GM12872 (cell line): ENCODE results near the gene IDH3A.

Source experiments
- TF ChIP-seq, protein P1 (sequence below): IDR thresholded peaks from 3 replicates; pipeline ENCODE4 v1.5.1; 2011; ENCODE audit warnings: low read depth, mild to moderate bottlenecking, low read length, moderate library complexity; ENCODE audit not compliant: insufficient read depth

IDH3A gene

DNA sequence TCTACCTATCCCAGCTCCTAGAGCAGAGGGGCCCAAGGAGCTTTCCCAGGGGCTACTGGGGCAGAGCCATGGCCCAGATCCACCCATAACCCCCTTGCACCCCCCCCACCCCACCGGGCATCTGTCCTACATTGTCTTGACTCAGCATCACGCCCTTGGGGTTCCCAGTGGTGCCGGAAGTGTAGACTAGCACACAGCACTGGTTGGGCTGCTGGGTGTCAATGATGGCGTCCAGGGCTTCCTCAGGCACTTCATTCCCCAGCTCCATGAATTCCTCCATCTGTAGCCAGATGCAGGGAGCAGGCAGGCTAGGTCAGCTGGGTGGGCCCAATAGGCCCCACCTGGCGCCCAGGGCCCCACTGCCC is 33.2 kb downstream of the IDH3A start:
- TF ChIP-seq, protein P1, sequence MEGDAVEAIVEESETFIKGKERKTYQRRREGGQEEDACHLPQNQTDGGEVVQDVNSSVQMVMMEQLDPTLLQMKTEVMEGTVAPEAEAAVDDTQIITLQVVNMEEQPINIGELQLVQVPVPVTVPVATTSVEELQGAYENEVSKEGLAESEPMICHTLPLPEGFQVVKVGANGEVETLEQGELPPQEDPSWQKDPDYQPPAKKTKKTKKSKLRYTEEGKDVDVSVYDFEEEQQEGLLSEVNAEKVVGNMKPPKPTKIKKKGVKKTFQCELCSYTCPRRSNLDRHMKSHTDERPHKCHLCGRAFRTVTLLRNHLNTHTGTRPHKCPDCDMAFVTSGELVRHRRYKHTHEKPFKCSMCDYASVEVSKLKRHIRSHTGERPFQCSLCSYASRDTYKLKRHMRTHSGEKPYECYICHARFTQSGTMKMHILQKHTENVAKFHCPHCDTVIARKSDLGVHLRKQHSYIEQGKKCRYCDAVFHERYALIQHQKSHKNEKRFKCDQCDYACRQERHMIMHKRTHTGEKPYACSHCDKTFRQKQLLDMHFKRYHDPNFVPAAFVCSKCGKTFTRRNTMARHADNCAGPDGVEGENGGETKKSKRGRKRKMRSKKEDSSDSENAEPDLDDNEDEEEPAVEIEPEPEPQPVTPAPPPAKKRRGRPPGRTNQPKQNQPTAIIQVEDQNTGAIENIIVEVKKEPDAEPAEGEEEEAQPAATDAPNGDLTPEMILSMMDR: no peak

DNA sequence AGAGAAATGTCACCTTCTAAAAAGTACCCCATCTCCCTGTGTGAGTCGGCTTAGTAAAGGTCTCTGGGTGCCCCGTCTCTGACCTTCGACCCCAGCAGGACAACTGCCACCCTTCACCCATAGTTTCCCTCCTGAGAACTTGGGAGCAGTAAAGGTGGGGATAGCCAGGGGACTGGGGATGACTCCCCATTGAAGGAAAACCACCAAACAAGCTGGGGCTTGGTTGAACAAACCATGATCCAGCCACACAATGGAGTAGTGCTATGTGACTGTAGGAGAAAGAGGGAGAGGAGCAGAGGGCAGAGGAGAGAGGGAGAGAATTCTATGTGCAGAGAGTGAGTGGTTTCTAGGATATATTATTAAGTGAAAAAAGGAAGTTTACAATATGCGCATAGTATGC is 33.7 kb downstream of the IDH3A start:
- TF ChIP-seq, protein P1: no peak

DNA sequence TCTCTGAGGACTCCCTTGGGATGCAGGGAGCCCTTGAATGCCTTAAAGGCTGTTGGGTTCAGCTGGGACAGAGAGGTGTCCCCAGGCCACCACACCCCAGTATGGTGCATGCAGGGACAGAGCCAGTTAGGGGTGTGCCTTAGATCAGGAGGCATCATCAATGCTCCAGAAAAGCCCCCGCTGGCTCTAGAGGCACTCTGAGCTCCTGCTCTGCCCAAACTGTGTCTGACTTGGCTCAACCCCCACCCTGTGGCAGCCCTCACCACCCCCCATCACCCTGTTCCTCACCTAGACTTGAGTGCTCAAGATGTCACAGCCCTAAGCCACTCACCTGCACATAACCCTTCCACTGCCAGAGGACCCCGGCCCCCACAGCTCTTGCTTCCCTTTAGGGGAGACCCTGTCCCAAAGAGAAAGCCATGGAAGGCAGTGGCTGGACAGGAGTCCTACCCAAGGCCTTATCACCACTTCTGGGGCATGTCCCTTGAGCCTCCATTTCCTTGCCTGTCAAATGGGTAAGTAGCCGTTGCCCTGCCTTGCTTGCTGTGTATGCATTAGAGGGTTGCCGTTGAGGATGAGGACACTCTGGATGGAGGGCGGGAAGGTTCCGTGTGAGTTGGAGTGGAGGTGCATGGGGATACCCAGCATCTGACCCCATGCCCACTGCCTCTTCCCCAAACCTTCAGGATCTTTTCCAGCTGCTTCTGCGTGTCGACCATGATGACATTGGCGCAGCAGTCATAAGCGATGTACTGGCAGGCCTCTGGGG is 43.8 kb downstream of the IDH3A start:
- TF ChIP-seq, protein P1: no peak

DNA sequence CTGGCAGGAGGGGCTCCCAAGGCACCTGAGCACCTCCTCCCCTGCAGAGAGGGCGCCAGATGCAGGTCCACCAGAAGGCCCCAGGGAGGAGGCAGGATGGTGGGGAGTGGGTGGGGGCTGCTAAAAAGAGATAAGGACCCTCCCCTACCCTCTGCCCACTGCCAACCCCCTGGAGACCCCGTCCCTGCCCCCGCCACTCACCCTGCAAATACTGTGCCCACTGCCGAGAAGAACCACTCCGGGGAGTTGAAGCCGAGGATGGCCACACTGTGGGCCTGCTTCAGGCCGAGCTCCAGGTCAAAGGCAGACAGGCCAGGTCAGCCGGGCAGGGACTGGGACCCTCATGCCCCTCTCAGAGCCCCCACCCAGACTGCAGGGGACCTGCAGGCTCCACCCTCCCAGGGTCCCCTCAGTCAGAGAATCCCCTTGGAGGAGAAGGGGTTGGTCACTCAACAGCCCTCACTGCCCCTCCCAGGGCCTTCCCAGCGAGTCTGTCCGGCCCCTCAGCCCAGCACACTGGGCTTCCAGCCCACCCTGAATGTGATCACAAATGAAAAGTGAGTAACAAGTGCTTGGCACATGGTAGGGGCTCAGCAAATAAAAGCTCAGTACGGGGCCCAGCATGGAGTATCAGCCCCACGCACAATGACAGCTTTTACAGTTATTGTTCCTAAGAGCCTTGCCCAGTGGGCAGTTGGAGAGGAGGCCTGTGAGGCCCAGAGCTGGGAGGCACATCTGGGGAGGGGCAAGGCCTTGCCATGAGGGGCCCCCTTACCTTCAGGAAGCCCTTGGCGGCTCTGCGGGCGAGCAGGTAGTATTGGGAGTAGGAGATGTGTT is 44.8 kb downstream of the IDH3A start:
- TF ChIP-seq, protein P1: no peak

DNA sequence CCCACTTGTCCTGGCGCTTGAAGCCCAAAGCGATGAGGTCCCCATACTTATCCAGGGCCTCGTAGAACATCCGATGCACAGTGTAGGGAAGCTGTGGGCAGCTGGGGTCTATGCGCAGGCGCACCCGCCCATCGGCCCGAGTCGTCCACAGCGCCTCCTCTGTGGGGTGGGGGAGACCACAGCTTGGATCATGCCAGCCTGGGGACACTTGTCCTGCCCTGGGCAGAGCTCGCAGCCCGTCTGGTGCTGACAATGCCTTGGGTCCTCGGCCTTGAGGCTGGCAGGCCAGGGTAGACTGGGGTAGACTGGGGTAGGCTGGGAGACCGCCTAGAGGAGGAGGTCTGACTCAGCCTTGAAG is 45.4 kb downstream of the IDH3A start:
- TF ChIP-seq, protein P1: no peak

DNA sequence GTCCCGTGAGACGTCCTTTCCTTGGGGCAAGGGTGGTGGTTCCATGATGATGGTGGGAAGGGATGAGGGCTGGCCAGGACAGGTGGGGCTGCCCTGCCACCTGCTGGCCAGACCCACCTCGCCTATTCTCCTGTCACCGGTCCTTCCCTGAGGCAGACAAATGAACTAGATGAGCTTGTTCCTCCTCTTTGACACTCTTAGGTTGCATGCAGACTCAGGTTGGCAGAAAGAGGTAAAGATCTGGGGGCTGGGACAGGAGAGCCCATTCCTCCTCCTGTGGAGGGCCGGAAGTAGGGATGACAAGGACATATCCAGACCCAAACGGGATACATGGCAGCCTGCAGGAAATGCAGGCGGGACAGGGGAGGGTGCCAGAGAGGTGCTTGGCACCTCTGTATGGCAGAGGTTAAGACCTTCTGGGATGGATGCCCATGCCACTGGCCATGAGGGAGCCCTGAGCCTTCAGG is 46.6 kb downstream of the IDH3A start:
- TF ChIP-seq, protein P1: peak; percentile 93

DNA sequence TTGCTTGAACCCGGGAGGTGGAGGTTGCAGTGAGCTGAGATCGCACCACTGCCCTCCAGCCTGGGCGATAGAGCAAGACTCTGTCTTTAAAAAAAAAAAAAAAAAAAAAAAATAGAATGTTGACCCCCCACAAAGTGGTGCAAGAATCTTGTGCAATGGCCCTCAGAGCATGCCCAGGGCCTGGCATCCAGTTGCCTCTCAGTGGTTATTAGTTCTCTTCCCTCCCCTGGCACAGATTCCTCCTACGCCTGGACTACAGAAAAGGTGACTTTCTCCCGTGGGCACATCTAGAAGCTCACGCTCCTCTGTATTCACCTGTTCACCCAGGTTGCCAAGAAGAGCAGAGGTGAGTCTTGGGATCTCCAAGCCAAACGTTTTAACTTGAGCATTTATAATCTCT is 48.5 kb downstream of the IDH3A start:
- TF ChIP-seq, protein P1: no peak
